Peyer's patch (tissue), 4 donors: Measurements from ENCODE around the gene METTL24. TPM values are rescaled to one million over a fixed set of nuclear protein-coding genes. Genes with fewer than 3 reads are reported as not detected.
"Not testable (repeated sequence)": the region's sequence is repeated elsewhere in the genome, so short reads cannot be mapped to it uniquely, and the experiment has no call there.

Experiments used
- DNase-seq, 3 donors: peaks; one replicate each; pipeline ENCODE4 v3.0.0-alpha.2; 2017 to 2019
- H3K27ac ChIP-seq, 4 donors: fragments of 200-600 bp; sonication (generic); one replicate each; pipeline ENCODE4 v1.5.1; 2016 to 2019
- H3K27me3 ChIP-seq, 2 donors: fragments of 200-600 bp; sonication (generic); one replicate each; pipeline ENCODE4 v1.5.1; 2019
- H3K36me3 ChIP-seq, 3 donors: fragments of 200-600 bp; sonication (generic); one replicate each; pipeline ENCODE4 v1.5.1; 2016 to 2019
- H3K4me1 ChIP-seq, 4 donors: fragments of 200-600 bp; sonication (generic); one replicate each; pipeline ENCODE4 v1.5.1; 2016 to 2019
- H3K4me3 ChIP-seq, 4 donors: fragments of 200-600 bp; sonication (generic); 1 replicate in 3 of 4; 2 replicates in 1 of 4; pipeline ENCODE4 v1.5.1; 2016 to 2019; ENCODE audit warnings: mild to moderate bottlenecking in 1 of 4
- H3K9me3 ChIP-seq, 4 donors: fragments of 200-600 bp; sonication (generic); one replicate each; pipeline ENCODE4 v1.5.1; 2016 to 2019; ENCODE audit warnings: mild to moderate bottlenecking in 1 of 4
- CTCF ChIP-seq, 6 experiments: fragments of 450-650 bp in 4 of 6; fragments of 200-600 bp in 2 of 6; sonication (generic) in 1 of 6; IDR thresholded peaks; one replicate each; pipeline ENCODE4 v1.5.1; 2017 to 2019; ENCODE audit warnings: antibody characterized with exemption in 6 of 6, mild to moderate bottlenecking in 3 of 6, moderate library complexity in 1 of 6
- POLR2A ChIP-seq, 2 donors: fragments of 450-650 bp; IDR thresholded peaks; one replicate each; pipeline ENCODE4 v1.5.1; 2017; ENCODE audit warnings: antibody characterized with exemption in 2 of 2, mild to moderate bottlenecking in 2 of 2, moderate library complexity in 2 of 2
- total RNA-seq, 4 donors: library from RNA; depleted of rRNA; stranded (reverse); fragments of >200 nt; gene quantifications; one replicate each; pipeline ENCODE4 v1.1.0, GENCODE V29; 2016

METTL24 gene
- total RNA-seq, 4 donors from 2014 or later: 3.9 to 11.2 (median 6.8) TPM

- H3K9me3 ChIP-seq: no peaks in the 10 kb centered on the region
- no peaks in the 10 kb centered on the region for H3K36me3 ChIP-seq
- H3K4me3 ChIP-seq: no peak overlapping the region
- H3K27me3 ChIP-seq: no peaks in the 10 kb centered on the region
- no peak for DNase-seq
- no peak for TF ChIP-seq POLR2A (IDR thresholded peaks at IDR 0.05)
- TF ChIP-seq CTCF (IDR thresholded peaks at IDR 0.05): no peak
- H3K27ac ChIP-seq: no peak overlapping the region
- H3K4me1 ChIP-seq: no peaks in the 10 kb centered on the region
These were observed 73.3 kb downstream of the METTL24 start for GRCh38 chr6:110284855-110285254.

GRCh38 chr6:110283657-110284056 is 74.5 kb downstream of the METTL24 start:
- H3K9me3 ChIP-seq: no peaks in the 10 kb centered on the region
- H3K36me3 ChIP-seq: no peaks in the 10 kb centered on the region
- no peak for DNase-seq
- no peak overlapping the region for H3K27ac ChIP-seq
- TF ChIP-seq CTCF (IDR thresholded peaks at IDR 0.05): no peak
- TF ChIP-seq POLR2A (IDR thresholded peaks at IDR 0.05): no peak
- H3K4me3 ChIP-seq: no peak overlapping the region
- no peaks in the 10 kb centered on the region for H3K4me1 ChIP-seq
- no peaks in the 10 kb centered on the region for H3K27me3 ChIP-seq

GRCh38 chr6:110282412-110282811 is 75.7 kb downstream of the METTL24 start:
- DNase-seq: no peak
- Histone ChIP-seq H3K4me1 (no peaks in the 10 kb centered on the region), H3K9me3 (no peaks in the 10 kb centered on the region), H3K27ac (no peak overlapping the region), H3K4me3 (no peak overlapping the region), H3K36me3 (no peaks in the 10 kb centered on the region), H3K27me3 (no peaks in the 10 kb centered on the region)
- TF ChIP-seq POLR2A (IDR thresholded peaks at IDR 0.05) (no peak), CTCF (IDR thresholded peaks at IDR 0.05) (no peak)

DNA sequence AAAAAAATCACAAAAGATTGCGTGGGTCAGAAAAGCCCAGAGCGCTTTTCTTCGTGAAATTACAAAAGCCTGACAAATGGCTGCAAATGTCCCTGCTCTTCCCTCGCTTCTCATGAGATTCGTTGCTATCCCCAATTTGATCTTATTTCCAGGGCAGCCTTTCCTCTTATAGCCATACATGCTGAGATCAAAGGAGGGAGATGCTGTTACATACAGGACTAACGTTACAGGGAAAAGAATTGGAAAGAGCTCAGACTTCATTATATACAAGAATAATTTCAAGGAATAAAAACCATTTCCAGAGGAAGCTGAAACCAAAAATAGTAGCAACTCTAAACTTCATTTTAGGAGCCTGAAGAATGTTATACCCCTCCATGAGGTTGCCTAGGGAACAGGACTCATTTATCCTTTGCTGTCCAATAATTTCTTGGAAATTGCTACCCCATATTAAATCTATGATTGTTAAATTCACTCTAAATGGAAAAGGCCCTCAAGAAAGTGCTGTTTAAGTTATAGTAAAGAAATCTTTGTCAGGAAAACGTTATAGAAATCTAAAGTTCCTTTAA is 81.0 kb downstream of the METTL24 start:
- H3K4me1 ChIP-seq: no peaks in the 10 kb centered on the region
- no peaks in the 10 kb centered on the region for H3K9me3 ChIP-seq
- H3K4me3 ChIP-seq: no peak overlapping the region
- DNase-seq: no peak
- H3K27me3 ChIP-seq: no peaks in the 10 kb centered on the region
- no peak overlapping the region for H3K27ac ChIP-seq
- no peaks in the 10 kb centered on the region for H3K36me3 ChIP-seq
- TF ChIP-seq CTCF (IDR thresholded peaks at IDR 0.05): no peak
- no peak for TF ChIP-seq POLR2A (IDR thresholded peaks at IDR 0.05)

- not testable (repeated sequence) for H3K9me3 ChIP-seq, H3K27ac ChIP-seq, DNase-seq, H3K4me1 ChIP-seq, H3K27me3 ChIP-seq, H3K36me3 ChIP-seq, H3K4me3 ChIP-seq
These were observed 85.4 kb downstream of the METTL24 start for GRCh38 chr6:110272781-110273180.

GRCh38 chr6:110271732-110272022 is 86.5 kb downstream of the METTL24 start:
- Histone ChIP-seq H3K36me3 (no peaks in the 10 kb centered on the region), H3K9me3 (no peaks in the 10 kb centered on the region), H3K4me3 (no peak overlapping the region), H3K27me3 (no peaks in the 10 kb centered on the region), H3K27ac (no peak overlapping the region), H3K4me1 (no peaks in the 10 kb centered on the region)
- DNase-seq: no peak
- no peak for TF ChIP-seq POLR2A (IDR thresholded peaks at IDR 0.05)
- no peak for TF ChIP-seq CTCF (IDR thresholded peaks at IDR 0.05)
